ENCODE data around the gene SMTN.
"Not testable (repeated sequence)": the region's sequence is repeated elsewhere in the genome, so short reads cannot be mapped to it uniquely, and the experiment has no call there.

The SMTN gene

DNA sequence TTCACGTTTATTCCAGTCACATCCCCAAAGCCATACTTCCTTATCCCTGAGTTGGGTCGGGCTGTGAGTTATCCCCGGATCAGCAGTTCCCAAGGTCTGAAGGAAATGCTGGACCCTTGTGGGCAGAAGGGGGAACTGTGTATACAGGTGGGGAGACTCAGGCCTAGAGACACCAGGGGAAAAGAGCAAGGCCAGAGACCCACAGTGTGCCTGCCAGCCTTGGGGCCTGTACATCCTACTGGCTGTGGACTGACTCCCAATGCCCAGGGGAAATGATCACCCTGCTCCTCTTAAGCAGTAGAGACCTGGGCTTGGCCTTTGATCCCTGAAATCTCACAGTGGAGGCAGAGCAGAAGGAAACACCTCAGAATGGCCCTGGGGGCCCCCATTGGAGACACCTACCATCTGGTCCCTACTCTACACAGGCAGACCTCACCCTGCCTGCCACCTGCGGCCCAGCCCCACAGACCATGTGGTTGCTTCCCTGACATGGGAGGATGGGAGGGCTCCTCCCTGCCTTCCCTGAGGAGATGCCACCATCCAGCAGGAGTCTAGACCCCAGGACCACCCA, 25.0 kb downstream of the SMTN start:
- DNase-seq = peak in 1 of 2 experiments; percentile 17

DNA sequence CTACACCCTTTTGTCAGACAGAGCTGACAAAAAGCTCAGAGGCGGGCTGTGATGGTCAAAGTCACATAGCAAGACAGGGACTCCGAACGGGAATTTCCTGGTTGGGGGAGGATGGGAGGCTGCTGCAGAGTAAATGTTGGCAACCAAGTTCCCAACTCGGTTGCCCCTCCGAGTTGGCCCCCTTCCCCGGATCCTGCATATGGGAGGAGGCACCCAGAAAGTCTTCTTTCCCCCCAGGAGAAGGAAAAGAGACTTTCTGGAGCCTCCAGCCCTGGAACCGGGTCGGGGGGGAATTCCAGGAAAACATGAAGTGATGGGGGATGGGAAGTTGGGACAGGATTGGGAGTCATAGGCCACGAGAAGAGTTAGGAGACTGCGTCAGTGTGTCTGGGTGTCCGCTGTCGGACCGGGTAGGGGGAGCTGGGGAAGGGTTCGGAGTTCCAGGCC, 25.6 kb downstream of the SMTN start:
- DNase-seq = peak in 1 of 2 experiments; percentile 28

DNA sequence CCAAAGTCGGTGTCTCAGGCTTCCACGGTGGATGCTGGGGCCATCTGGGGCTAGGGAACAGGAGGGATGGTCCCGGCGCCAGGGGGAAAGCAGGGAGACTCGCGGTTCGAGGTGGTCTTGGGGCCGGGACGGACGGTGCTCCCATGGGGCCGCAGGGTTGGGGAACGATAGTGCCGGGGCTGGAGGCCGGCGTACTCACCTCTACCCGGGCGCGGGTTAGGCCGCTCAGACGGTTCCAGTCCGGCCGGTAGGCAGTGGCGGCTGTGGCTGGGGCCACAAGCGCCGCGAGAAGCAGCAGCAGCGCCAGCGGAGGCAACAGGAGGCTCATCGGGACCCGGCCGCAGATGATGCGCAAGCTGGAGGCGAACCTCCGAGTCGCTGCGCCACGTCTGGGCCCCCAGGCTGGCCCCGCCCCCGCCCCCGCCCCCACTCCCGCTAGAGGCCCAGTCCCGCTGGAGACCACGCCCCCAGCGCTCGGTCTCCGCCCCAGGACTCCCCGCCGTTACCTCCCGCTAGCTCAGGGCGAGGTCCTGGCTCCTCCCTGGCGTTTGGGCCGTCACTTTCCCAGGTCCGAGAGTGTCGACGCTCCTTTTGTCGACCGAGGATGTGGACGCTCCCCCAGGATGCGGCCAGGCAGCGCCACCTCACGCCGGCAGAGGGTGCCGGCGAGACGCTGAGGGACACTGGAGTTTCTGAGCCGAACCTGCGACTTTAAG, 26.2 kb downstream of the SMTN start, which contains the start of gene SELENOM:
SELENOM (minus strand) TSS at position 391 of the 716 bp plus-strand sequence; CDS start at position 328, 63 bp downstream.
- DNase-seq = peak; percentile 81 to 94

DNA sequence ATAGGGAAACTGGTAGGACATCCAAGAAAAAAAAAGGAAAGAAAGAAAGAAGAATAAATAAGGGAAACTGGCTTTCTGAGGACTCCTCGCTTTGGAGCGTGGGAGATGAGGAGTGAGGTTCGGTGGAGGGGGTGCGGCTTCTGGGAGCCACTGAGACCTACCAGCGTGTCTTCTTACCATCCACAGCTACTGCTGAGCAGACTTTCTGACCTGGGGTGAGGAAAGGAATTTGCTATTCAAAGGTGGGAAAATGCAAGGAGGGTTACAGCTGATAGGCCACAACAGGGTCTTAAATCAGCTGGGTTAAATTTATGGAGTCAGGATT, 26.7 kb downstream of the SMTN start:
- no peak for DNase-seq

DNA sequence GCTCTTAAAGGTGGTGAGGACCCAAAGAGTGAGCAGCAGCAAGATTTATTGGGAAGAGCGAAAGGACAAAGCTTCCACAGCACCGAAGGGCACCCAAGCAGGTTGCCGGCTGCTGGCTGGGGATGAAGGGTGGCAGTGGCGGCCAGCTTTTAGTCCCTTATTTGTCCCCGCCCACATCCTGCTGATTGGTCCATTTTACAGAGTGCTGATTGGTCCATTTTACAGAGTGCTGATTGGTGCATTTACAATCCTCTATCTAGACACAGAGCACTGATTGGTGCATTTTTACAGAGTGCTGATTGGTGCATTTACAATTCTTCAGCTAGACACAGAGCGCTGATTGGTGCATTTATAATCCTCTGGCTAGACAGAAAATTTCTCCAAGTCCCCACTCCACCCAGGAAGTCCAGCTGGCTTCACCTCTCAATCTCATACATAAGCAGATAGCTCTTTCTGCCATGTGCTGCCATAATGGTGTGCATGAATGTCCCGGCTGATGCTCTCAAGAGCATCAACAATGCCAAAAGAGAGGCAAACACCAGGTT, 31.5 kb downstream of the SMTN start:
- not testable (repeated sequence) for DNase-seq

DNA sequence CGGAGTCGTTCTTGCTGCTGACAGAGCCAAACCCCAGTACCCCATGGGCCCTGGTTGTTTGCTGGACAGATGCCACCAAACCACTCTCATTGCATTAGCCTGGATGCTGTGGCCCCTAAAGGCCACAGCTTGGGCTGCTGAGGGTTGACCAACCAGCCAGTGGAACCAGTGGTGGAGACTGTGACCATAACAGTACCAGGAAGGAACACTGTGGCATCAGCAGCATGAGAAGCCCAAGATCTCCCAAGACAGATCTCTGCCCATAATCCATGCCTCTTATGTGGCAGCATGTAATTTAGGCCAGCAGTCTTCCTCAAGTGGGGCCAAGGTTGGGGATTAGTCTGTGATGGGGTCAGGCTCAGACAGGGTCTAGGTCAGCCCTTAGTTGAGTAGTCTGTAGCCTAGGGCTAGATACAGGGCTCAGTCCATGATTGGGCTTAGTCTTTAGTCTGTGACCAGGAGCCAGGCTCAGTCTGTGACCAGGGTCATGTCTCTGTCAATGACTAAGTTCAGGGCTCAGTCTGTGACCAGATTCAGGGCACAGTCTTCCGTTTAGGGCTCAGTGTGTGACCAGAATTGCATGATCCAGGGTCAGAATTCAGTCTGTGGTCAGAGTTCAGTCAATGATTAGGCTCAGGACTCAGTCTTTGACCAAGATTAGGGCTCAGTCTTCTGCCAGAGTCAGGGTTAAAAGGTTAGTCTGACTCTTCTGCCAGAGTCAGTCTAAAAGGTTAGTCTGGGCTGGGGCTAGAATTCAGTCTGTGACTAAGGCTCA, 37.1 kb downstream of the SMTN start:
- DNase-seq = no peak

DNA sequence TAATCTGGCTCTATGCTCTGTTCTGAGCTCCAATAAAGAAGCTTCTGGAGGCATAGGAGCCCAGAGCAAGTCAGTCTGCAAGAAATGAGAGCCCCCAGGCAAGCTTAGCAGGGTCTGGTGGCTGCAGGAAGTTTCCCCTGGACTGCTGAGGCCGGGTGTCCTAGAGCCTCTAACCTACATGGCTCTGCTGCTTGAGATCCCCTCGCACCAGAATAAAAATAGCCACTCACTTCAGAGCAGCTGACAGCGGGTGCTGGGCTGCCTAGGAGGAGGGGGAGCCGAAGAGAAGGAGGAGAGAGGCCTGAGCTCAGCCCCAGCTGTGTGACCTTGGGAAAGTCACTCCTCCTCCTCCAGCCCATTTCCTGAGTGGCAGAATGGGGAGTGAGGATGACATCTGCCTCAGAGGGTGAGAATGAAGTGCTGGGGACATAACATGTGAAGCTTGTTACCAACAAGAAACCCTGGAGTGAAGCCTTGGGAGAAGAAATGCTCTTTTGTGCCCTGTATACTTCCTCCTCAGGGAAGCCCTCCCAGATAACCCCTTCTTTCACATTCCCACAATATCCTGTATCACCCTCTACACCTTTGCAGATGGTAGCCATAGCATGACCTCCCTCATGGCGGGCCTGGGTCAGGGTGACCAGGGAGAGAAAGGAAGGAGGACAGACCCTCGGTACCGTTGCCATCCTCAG, 38.1 kb downstream of the SMTN start:
- no peak for DNase-seq

DNA sequence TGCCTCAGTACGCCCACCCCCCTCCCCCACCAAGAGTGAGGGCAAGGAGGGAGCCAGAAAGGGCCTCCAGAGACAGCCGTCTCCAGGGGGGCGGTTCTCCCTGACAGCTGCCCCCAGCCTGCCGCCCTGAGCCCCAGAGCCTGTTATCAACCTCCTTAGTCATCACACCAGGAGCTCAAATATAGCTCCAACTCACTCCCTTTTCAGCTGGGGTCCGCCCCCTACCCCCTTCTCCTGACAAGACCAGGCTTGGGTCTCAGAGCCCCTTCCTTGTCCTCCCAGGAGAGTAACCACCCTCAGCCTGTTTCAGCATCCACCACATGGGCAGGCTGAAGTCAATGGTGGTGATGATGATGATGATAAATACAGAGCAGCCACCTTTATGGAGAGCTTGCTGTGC, 39.1 kb downstream of the SMTN start:
- DNase-seq = no peak

DNA sequence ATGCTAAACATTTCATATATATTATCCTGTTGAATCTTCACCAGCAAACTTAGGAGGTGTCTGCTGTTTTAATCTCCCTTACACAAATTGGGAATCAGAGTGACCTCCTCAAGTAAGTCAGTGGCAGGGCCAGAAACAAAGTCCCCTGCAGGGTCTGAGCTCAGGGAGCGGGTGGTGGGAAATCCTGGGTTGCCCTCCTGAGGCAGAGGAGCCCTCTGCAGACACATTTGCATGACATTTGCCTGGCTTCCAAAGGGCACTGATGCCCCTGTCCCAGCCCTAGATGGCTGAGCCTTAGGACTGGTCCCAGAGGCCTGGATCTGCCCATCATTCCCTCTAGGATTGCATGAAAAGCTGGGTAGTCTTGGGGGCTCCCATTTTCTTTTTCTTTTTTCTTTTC, 39.5 kb downstream of the SMTN start:
- DNase-seq = no peak

DNA sequence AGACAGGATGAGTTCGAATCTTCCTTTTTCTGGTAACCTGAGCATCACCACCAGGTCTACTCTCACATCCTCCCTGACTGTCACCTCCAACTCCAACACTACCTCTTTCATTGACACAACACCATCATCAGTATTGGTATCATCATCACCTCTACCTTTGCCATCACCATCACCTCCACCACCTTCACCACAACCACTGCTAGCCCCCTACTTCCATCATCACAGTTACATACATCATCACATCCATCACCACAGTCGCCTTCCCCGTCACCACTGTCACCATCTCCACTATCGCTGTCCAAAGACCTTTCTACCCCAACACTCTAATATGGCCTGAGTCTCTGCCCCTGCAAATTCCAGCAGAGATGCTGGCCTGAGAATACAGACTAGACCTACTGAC, 40.3 kb downstream of the SMTN start:
- DNase-seq = no peak

DNA sequence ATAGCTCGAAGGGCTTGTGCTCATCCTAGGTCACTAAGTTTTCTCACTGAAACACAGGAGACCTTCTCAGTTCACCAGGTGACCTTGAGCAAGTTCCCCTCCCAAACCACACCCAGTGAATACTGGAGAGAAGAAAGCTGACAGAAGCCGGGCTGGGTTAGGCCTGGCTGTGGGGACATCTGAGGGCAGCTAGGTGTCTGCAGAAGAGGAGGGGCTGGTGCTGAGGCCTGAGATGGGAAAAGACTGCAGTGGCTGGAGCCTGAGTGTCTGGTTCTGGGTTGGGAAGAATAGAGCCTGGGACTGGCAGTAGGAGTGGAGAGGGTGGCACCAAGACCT, 41.0 kb downstream of the SMTN start:
- DNase-seq = no peak

DNA sequence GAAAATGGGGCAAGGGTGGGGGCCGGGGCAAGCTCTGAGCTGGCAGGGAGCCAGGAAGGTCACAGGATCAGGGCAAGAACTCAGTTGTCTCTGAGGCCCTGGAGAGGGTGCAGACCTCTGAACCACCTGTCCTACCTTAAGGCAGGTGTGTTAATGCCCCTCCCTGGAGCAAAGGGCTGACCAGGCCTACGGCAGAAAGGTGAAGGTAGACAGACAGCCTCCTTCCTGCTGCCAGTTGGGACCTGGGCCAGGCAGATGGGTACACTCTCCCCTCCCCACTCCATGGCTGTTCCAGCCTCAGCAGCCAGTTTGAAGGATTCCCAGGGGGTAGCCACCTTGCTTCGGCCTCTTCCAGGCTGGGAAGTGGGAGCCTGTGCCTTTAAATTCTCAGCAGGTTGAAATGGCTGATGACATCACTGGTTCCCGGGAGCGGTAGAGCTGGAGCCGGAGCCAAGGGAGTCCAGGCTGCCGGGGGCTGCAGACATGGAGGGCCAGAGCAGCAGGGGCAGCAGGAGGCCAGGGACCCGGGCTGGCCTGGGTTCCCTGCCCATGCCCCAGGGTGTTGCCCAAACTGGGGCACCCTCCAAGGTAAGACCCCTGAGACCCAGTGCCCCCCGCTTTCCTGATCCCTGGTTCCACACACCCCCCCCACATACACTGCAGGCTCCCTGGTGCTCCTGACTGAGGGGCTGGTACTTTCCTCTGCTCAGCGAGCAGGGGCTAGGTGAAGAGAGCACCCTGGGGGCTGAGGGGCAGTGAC, 41.6 kb downstream of the SMTN start, which contains the start of gene INPP5J:
INPP5J (plus strand) TSS at position 435 of the 760 bp plus-strand sequence; CDS start at position 484, 49 bp downstream.
- DNase-seq = peak in 1 of 2 experiments; percentile 10

DNA sequence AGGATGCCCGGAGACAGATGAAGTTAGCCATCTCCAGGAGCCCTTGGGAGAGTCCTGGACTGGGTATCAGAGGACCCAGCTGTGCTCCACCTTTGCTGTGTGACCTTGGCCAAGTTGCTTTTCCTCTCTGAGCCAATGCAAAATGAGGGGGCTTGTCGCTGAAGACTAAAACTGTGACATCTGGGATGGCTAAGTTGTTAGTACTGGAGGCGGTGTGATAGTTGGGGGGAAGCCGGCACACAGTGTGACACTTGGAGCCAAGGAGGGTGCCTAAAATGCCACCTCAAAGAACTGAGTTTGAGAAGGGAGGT, 42.1 kb downstream of the SMTN start:
- no peak for DNase-seq

DNA sequence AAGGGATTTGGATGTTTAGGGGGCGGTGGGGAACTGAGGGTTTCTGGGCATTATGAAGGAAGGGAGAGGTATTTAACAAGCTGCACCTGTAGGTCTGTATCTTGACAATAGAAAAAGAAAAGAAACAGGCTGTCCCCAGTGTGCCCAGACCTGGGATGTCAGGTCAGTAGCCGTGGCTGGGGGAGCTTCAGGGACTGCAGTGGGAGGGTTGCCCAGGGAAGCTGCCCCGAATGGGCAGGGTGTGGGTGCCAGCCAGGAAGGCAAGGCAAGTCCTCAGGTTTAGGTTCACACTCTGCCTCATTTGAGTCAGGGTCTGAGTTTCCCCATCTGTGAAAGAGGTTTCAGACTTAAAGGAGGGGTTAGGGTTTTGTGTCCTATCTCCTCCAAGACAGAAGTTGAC, 43.2 kb downstream of the SMTN start:
- DNase-seq = no peak

DNA sequence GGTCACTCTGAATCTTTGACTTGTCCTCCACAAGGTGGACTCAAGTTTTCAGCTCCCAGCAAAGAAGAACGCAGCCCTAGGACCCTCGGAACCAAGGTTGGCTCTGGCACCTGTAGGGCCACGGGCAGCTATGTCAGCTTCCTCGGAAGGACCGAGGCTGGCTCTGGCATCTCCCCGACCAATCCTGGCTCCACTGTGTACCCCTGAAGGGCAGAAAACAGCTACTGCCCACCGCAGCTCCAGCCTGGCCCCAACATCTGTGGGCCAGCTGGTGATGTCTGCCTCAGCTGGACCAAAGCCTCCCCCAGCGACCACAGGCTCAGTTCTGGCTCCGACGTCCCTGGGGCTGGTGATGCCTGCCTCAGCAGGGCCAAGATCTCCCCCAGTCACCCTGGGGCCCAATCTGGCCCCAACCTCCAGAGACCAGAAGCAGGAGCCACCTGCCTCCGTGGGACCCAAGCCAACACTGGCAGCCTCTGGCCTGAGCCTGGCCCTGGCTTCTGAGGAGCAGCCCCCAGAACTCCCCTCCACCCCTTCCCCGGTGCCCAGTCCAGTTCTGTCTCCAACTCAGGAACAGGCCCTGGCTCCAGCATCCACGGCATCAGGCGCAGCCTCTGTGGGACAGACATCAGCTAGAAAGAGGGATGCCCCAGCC, 43.8 kb downstream of the SMTN start:
- no peak for DNase-seq

DNA sequence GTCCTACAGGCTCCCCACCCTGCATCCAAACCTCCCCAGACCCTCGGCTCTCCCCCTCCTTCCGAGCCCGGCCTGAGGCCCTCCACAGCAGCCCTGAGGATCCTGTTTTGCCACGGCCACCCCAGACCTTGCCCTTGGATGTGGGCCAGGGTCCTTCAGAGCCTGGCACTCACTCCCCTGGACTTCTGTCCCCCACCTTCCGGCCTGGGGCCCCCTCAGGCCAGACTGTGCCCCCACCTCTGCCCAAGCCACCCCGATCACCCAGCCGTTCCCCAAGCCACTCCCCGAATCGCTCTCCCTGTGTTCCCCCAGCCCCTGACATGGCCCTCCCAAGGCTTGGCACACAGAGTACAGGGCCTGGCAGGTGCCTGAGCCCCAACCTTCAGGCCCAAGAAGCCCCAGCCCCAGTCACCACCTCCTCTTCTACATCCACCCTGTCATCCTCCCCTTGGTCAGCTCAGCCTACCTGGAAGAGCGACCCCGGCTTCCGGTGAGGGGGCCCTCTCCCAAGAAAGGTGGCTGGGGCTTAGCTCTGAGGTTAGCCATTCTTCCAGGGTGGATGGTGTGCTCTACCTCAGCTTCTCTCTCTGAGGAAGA, 44.5 kb downstream of the SMTN start:
- no peak for DNase-seq

DNA sequence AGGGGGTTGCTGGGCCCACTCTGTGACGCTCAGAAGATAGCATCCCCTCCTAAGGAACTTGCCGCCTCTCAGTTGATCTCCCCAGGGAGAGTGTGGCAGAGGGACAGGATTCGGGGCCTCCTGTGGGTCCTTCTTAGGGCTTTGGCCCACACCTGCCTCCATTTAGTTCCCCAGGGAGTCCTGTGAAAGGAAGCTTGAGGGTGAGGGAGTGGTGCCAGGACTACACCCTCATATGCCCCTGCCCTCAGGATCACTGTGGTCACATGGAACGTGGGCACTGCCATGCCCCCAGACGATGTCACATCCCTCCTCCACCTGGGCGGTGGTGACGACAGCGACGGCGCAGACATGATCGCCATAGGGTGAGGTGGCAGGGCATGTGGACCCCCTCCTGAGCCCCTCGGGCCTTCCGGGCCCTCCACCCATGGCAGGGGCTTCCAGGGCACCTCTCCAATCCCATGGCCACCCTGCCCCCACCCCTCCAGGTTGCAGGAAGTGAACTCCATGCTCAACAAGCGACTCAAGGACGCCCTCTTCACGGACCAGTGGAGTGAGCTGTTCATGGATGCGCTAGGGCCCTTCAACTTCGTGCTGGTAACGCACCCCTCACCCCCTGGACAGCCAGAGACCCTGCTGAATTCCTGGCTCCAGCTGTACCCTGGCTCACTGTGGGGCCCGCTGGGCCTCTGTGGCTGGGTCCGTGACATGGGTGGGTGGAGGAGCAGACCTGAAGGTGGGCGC, 45.2 kb downstream of the SMTN start:
- DNase-seq = no peak

DNA sequence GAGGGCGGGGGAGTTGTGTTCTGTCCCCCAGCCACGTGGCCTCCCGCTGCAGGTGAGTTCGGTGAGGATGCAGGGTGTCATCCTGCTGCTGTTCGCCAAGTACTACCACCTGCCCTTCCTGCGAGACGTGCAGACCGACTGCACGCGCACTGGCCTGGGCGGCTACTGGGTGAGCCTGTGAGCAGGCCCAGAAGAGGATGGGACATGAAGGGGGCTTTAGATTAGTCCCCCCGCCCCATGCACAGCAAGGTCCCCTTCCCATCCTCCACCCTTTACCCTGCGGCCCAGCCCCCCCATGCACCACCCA, 45.7 kb downstream of the SMTN start:
- DNase-seq = no peak

DNA sequence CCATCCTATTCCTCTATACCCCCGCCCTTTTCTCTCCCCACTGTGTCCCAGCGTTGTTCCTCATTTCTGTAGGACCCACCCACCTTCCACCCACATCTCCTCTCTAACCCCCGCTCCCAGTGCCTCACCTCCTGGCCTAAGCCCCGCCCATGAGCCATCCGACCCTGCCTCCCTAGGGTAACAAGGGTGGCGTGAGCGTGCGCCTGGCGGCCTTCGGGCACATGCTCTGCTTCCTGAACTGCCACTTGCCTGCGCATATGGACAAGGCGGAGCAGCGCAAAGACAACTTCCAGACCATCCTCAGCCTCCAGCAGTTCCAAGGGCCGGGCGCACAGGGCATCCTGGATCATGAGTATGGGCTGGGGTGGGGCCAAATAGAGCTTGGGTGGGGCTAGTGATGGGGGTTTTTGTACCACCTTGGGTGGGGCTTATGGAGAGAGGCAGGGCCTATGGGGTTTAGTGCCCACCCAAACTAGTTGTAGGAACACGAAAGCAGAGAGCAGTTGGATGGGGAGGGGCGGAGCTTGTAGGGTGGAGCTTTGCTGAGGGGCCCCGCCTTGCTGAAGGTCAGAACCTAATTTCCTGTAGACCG, 46.2 kb downstream of the SMTN start:
- DNase-seq = no peak

DNA sequence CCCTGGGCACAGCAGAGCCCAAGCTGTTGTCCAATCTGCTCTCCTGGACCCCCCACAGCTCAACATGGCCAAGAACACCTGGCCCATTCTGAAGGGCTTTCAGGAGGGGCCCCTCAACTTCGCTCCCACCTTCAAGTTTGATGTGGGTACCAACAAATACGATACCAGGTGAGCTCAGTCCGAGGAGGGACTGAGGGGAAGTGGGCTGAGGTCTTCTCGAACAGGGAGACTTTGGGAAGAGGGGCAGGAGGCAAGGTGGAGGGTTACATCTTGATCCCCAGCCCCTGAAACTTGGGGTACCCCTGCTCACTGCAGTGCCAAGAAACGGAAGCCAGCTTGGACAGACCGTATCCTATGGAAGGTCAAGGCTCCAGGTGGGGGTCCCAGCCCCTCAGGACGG, 47.0 kb downstream of the SMTN start:
- DNase-seq = no peak

DNA sequence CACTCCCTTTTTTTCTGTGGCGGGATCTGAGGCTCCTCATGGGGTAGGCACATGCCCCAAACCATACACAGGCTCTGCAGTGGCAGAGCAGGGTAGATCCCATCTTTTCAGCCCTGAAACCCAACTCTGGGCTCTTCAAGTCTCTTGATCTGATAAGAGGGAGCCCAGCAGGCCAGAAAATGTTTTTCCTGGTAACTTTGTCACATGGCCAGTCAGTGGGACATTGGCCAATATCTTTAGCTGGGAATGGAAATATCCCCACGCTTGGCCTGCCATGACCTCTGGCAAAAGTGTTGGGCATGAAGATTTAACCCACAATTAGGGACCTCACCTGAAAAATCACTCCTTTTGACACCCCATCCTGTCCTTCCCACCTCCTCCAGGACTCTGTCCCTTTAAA, 49.8 kb downstream of the SMTN start:
- no peak for DNase-seq

Data from SW 1271 (cell line).